Measurements from ENCODE around the gene NXPH4.

The NXPH4 gene

GRCh38 chr12:57231276-57232021 lies 14.9 kb downstream of the NXPH4 start:
- DNase-seq (ENCODE audit: low read depth), result no peak

DNA sequence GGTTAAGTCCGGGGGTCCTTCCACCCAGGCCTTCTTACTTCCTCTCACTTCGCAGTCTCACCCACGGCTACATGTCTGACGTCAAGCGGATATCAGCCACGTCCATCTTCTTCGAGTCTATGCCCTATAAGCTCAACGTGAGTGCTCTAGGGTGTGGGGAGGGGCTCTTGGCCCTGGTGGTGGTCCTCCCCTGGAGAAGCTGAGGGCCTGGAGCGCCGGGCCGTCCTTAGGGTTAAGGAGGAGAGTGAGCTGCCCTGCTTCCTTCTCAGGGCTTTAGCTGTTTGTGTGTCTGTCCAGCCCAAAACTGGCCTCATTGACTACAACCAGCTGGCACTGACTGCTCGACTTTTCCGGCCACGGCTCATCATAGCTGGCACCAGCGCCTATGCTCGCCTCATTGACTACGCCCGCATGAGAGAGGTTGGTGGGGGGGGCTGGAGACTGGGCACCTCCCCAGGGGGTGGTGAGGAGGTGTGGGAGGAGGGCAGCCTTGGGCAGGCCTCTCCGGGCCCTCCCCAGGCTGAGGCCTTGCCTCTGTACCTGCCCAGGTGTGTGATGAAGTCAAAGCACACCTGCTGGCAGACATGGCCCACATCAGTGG lies 15.7 kb downstream of the NXPH4 start:
- no peak for DNase-seq (ENCODE audit: low read depth)

GRCh38 chr12:57233357-57234232 lies 17.0 kb downstream of the NXPH4 start:
- no peak for DNase-seq (ENCODE audit: low read depth)

- no peak for DNase-seq (ENCODE audit: low read depth)
Observed at GRCh38 chr12:57234233-57234570, 17.6 kb downstream of the NXPH4 start.

GRCh38 chr12:57234571-57235016 lies 18.0 kb downstream of the NXPH4 start:
- DNase-seq (ENCODE audit: low read depth), result no peak

DNA sequence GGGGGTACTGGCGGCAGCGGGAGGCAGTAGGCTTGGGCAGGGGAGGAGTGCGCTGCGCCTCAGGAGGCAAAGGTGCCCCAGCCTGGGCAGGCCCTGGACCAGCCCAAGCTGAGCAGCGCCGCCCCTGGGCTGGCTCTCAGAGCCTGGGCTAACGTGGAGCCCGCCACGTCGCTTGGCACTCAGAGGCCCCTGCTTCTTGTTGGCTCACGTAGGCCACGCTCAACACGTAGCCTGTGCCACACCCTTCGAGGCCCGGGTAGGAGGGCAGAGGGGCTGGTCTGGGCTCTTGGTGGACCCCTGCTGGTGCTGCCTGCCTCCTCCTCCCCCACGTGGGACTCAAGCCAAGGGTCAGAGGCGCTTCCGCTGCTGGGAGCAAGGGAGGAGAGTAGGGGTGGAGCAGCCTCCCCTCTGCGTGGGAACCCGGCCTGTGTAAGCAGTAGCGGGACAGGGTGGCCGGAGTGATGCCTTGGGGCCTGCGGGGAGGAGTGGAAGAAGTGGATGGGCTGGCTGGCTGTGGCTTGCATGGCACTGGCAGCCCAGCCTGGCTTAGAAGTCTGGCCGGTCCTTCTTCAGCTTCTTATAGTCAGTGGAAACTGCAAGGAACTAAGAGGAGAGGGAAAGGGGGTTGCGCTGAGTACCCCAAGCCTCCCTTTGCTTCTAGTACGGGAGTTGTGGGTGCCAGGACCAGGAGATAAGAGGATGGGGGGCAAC lies 18.6 kb downstream of the NXPH4 start:
- DNase-seq (ENCODE audit: low read depth), result no peak

- no peak for DNase-seq (ENCODE audit: low read depth)
Observed at GRCh38 chr12:57235728-57236131, 19.1 kb downstream of the NXPH4 start.

DNA sequence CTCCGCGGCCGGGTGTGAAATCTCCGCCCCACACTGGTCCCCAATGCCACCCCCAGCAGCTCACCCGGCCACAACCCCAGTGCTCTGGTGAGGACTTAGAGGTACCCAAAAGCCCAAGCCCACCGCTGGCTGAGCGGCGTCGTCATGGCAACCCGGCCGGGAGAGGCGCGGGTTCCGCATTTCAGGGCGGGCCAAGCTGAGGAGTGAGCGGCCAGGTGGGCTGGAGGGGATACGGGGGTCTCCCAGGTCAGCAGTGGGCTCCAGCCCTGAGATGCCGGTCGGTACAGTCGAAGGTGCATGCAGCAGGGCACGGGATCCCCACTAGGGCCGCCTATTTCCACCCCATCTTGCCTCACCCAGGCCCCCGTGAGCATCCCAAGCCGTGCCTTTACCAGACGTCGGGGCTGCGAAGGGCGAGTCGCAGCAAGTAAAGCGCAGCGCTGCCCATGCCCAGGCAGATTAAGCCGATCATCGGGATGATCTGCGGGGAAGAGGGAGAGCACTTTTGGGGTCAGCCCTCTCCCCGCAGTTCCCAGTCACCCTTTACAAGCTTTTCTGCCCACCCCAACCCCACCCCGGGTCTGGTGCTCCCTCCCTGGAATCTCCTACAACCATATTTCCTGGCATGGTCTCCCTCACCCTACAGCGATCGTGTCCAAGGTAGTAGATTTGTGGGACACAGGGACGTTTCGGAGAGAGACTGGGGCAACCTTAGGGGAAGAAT lies 19.8 kb downstream of the NXPH4 start:
- no peak for DNase-seq (ENCODE audit: low read depth)

DNA sequence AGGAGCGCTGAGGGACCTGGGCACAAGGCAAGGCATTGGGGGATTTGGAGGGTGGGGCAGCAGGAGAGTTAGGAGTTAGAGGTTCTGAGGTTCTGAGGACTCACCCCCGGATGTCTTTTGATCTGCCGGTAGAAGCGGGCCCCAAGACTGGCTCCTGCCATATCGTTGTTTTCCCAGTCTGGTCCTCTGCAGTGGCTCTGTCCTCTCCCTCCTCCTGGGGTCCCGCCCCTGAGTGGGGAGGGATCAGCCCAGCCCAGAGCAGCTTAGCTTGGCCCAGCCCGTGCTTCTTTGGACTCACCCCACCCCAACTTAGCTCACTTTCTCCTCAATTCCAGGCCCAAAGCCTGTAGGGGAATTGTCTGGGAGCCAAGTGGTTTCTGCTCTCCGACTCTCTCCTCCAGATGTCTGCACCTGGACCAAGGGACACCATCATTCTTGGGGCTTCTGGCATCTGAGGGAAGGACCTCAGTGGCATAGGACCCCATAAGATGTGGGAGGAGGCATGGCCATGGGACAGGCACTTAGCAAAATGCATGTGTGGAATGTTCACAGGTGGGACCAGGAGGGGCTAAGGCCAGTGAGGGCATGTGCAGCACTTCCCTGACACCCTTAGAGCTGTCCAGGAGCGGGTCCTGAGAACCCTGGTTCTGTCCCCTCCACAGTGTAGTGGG lies 20.5 kb downstream of the NXPH4 start:
- no peak for DNase-seq (ENCODE audit: low read depth)

GRCh38 chr12:57237596-57237931 lies 21.0 kb downstream of the NXPH4 start:
- no peak for DNase-seq (ENCODE audit: low read depth)

- no peak for DNase-seq (ENCODE audit: low read depth)
Observed at GRCh38 chr12:57237932-57238853, 21.6 kb downstream of the NXPH4 start.

DNA sequence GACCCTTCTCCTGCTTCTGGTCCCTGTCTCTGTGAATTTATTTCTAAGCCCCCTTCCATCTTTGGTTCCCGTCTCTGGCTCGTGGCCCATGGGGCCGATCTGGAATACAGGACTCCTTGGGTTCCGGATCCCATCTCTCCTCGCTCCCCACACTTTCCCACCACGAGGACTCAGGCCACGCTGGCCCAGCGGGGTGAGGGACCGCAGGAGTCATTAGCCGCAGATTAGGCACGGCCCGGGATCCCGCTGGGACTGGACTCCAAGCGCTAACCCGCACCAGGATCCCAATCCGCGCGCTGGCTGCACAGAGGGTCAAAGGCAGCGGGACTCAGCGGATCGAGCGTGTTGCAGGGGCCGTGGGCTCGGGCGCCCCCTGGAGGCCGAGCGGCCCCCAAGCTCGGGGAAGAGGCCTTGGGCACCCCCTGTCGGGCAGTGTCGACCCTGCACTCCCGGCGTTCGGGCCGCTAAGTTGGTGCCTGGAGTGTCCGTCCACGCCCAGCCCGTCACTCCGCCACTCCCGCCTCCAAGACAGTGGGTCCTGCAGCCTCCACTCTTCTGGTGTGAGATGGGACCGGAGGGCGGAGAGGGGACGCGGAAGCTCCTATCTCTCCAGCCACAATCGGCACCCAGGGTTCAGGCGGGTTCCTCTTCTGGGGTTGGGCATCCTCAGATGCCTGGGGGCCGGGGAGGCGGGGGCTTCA lies 22.4 kb downstream of the NXPH4 start:
- peak; percentile 86 for DNase-seq (ENCODE audit: low read depth)

DNA sequence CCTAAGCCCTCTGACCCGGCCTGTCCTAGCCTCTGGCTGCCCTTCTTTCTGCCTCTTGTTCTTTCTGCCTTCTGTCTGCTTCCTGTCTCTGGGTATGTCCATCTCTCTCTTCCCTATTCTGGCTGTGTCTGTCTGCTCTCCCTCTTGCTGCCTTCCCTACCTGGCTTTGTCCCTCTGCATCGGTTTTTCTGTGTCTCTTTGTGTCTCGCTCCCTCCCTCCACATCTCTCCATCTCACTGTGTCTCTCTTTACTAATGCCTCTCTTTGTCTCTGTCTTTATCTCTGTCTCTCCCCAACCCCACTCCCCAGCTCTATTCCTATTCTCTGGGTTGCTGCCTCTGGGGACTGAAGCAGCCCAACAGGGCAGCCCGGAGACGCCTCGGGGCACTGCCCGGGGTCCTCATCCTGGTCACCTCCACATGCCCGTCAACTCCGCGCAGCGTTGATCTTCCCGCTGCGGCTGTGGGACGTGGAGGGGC lies 23.0 kb downstream of the NXPH4 start:
- DNase-seq (ENCODE audit: low read depth), result no peak

- peak; percentile 70 for DNase-seq (ENCODE audit: low read depth)
Observed at GRCh38 chr12:57240066-57240921, 23.7 kb downstream of the NXPH4 start.

- no peak for DNase-seq (ENCODE audit: low read depth)
Observed at GRCh38 chr12:57240926-57241401, 24.4 kb downstream of the NXPH4 start.

GRCh38 chr12:57241402-57242310 lies 25.1 kb downstream of the NXPH4 start:
- no peak for DNase-seq (ENCODE audit: low read depth)

DNA sequence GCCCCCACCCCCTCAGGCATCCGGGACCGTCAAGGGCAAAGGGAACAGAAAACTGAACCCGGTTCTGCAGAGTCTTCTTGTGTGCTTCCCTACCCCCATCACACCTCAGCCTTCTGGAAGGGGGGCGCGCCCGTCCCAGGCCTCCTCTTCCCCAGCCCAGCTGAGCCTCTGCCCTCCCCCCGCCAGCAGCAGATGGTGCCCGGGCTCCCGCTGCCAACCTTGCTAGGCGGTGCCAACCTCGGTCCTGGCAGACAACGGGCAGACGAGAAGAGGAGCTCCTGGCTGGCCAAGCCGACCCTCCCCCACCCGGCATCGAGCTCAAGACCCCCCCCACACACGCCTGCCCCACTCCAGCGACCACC lies 25.7 kb downstream of the NXPH4 start:
- DNase-seq (ENCODE audit: low read depth), result no peak

Measured in activated T-helper 9 cell treated with anti-CD3 and anti-CD28 coated beads, Interleukin-2, amount 50 U/mL, for 16 hours (primary cell).